ENCODE measurements around the gene CARMIL1. TPM values are rescaled to one million over a fixed set of nuclear protein-coding genes. Genes with fewer than 3 reads are reported as not detected.

The CARMIL1 gene
- total RNA-seq, 1 experiment from 2014 or later: 23.6 TPM

DNA sequence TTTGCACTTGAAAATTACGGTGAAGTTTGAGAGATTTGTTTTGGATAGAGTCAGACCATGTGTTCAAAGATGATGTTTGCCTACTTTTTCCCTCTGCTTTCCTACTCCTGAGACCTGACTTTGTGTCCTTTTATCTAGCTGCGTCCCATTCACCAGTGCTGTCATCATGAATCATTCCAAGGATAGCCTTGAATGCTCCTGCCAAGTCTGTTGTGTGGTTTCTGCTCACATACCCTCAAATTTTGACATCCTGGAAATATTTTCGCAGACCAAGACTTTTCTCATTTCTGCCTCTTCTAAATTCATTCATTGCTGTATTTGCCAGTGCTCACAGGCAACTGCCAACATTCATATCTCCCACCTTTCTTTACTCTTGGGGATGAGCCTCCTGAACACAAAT, 197.0 kb downstream of the CARMIL1 start:
- H4K8ac ChIP-seq (replicated peaks; ENCODE audit: insufficient read length, low read depth, low read length): no peak overlapping the region
- H3K79me2 ChIP-seq (ENCODE audit: insufficient read depth, low read length): no peaks in the 10 kb centered on the region
- Mint-ChIP-seq H3K27me3 (ENCODE audit: low read depth) (no peaks in the 10 kb centered on the region), H3K4me1 (peaks cover 4 to 11% of the 10 kb centered on the region in 2 experiments; a peak in 3 of 4 replicates), H3K4me3 (no peak overlapping the region), H3K9me3 (no peaks in the 10 kb centered on the region), H3K36me3 (ENCODE audit: insufficient read depth in 1 of 3, low read depth in 3 of 3) (peaks cover 5 to 28% (median 25%) of the 10 kb centered on the region in 3 experiments; a peak in 6 of 7 replicates), H3K27ac (no peak overlapping the region)
- no peak overlapping the region for H2BK120ac ChIP-seq (ENCODE audit: low read depth, low read length, poor library complexity, severe bottlenecking)
- no peak overlapping the region for H3K14ac ChIP-seq (ENCODE audit: insufficient read depth, low read length)
- no peaks in the 10 kb centered on the region for H3K4me1 ChIP-seq (ENCODE audit: insufficient read depth, low read length)
- TF ChIP-seq, protein P1, sequence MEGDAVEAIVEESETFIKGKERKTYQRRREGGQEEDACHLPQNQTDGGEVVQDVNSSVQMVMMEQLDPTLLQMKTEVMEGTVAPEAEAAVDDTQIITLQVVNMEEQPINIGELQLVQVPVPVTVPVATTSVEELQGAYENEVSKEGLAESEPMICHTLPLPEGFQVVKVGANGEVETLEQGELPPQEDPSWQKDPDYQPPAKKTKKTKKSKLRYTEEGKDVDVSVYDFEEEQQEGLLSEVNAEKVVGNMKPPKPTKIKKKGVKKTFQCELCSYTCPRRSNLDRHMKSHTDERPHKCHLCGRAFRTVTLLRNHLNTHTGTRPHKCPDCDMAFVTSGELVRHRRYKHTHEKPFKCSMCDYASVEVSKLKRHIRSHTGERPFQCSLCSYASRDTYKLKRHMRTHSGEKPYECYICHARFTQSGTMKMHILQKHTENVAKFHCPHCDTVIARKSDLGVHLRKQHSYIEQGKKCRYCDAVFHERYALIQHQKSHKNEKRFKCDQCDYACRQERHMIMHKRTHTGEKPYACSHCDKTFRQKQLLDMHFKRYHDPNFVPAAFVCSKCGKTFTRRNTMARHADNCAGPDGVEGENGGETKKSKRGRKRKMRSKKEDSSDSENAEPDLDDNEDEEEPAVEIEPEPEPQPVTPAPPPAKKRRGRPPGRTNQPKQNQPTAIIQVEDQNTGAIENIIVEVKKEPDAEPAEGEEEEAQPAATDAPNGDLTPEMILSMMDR (conservative IDR thresholded peaks at IDR 0.05): no peak
- no peaks in the 10 kb centered on the region for H3K79me1 ChIP-seq (ENCODE audit: insufficient read depth, low read depth, low read length, poor library complexity, severe bottlenecking)
- H3K4me2 ChIP-seq (ENCODE audit: insufficient read depth, insufficient read length, low read length): no peak overlapping the region
- H3K27ac ChIP-seq (ENCODE audit: insufficient read length, low read depth, low read length): no peak overlapping the region
- H4K5ac ChIP-seq (ENCODE audit: insufficient read length, low read depth, low read length): no peak overlapping the region
- H3K4ac ChIP-seq (ENCODE audit: low read depth, low read length): no peak overlapping the region
- no peak overlapping the region for H2BK20ac ChIP-seq (ENCODE audit: low read depth, low read length, poor library complexity, severe bottlenecking)
- no peak overlapping the region for H2AK5ac ChIP-seq (ENCODE audit: insufficient read length, low read length)
- no peak overlapping the region for H3K18ac ChIP-seq (ENCODE audit: insufficient read length, low read depth, low read length)
- no peak overlapping the region for H3K9ac ChIP-seq (ENCODE audit: extremely low read depth, insufficient read length, low read length)
- H4K91ac ChIP-seq (ENCODE audit: insufficient read length, low read depth, low read length): no peak overlapping the region
- H3K9me3 ChIP-seq (ENCODE audit: control insufficient read depth, low read depth, low read length): no peaks in the 10 kb centered on the region
- no CpG with 5 or more reads among the region's 3 CpGs for WGBS (ENCODE audit: extremely low coverage, insufficient read length, low lambda C conversion rate)
- DNase-seq: no peak
- no peak overlapping the region for H2BK15ac ChIP-seq (ENCODE audit: low read depth, low read length)
- no peak overlapping the region for H3T11ph ChIP-seq (ENCODE audit: low read length)
- H2BK12ac ChIP-seq (ENCODE audit: insufficient read length, low read depth, low read length): no peak overlapping the region
- no peak overlapping the region for H2BK5ac ChIP-seq (ENCODE audit: insufficient read length, low read length)
- no peak overlapping the region for H3K23ac ChIP-seq (ENCODE audit: insufficient read length, low read depth, low read length)
- no peaks in the 10 kb centered on the region for H3K27me3 ChIP-seq (ENCODE audit: insufficient read depth, low read length)
- no peaks in the 10 kb centered on the region for H3K23me2 ChIP-seq (ENCODE audit: insufficient read length, low read depth, low read length, poor library complexity, severe bottlenecking)
- no peak overlapping the region for H3K56ac ChIP-seq (ENCODE audit: insufficient read length, low read depth, low read length)
- no peak overlapping the region for H2AFZ ChIP-seq (ENCODE audit: low read length)
- no peaks in the 10 kb centered on the region for H4K20me1 ChIP-seq (ENCODE audit: control insufficient read depth, insufficient read depth, insufficient read length)

All from H9 (cell line).